HG03159 (cell line): ENCODE measurements around the gene CHAF1B.

Experiments
- ATAC-seq: cut with Tn5 transposase; IDR thresholded peaks from one replicate; pipeline ENCODE4 v1.9.1; 2021; ENCODE audit warnings: mild to moderate bottlenecking, moderate library complexity; ENCODE audit not compliant: unreplicated experiment

CHAF1B gene

DNA sequence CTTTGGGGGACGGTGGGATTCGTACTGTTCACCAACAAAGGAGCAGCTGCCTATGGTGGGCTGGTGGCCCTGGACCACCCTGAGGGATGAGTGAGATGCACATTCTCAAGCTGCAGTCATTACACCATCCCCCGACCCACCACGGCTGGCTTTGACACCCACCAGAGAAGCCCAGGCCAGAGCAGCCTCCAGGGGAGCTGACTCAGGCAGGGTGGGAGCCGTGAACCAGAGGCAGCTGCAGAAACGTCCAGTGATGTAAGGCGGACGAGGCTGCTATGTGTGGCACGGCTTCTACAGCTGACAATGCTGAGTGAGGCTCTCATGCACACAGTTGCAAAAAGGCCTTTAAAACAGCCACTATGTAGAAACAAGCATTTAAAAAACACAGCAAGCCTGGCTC lies 40.1 kb downstream of the CHAF1B start:
- ATAC-seq, result no peak

DNA sequence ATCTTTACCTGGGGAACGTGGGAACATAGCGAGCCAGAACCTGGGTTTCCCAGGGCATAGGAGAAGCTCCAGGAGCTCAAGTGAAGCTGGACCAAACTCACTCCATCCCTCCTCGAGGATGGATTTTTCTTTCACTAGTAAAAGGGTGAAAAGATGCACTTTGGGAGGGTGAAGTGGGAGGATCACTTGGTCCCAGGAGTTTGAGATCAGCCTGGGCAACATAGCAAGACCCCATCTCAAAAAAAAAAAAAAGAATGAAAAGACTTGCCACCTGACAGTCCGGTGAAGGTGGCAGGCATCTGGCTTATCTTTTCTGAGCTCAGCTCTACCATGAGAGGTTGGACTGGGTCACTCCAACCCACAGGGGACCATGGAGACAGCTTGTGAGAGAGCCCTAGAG lies 42.3 kb downstream of the CHAF1B start:
- no peak for ATAC-seq

DNA sequence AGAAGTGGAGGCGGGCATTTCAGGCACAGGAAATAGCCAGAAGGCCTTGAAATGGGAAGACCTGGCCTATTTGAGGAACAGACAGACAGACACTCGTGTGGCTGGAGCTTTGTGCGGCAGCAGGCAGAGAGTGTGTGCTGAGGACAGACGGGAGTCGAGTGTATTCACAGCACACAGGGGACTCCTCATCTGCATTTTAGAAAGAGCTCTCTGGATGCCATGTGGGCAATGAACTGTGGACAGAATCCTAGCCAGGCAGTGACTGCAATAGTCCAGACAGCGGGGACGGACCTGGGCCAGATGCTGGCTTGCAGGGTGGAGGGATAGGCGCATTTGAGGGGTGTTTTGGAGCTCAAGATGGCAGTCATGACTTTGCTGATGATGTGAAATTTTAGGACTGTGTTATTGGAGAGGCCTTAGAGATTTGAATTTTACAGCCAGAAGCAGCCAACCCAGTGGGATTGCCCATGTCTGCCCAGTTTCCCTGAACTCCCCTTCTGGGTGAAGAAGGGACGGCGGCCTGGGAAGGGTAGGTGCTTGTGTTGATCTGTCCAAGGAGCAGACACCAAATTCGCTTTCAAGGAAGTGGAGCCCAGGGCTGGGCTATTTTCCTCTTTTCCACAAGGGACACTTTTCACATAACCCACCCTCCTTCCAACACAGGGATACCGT lies 43.7 kb downstream of the CHAF1B start:
- ATAC-seq, result no peak

DNA sequence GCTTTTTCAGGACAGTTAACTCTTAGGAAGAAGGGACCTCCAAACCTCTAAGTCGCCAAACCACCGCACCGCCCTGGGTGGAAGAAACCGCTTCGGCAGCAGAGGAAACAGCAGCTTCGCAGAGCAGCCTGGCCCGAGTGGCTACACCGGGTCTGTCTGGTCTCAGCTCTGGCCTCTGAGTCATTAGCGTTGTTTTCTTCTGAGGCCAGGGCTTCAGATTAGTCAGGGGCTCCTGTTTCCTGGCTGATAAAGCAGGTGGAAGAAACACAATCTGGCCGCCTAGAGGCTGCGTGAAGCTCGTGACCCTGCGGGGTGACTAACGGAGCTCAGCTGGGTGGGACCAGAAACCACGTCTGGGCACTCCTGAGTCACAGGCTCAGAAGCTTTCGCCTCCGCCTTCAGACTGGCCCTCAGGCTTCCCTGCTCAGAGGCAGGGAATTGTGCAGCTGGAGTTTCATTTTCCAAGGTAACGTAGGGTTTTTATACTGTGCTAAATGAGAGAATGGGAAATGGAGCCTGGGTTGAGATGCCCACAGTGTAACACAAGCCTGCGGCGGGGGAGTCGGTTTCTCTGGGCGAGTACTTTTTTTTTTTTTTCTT lies 44.9 kb downstream of the CHAF1B start:
- ATAC-seq, result peak; percentile 83

DNA sequence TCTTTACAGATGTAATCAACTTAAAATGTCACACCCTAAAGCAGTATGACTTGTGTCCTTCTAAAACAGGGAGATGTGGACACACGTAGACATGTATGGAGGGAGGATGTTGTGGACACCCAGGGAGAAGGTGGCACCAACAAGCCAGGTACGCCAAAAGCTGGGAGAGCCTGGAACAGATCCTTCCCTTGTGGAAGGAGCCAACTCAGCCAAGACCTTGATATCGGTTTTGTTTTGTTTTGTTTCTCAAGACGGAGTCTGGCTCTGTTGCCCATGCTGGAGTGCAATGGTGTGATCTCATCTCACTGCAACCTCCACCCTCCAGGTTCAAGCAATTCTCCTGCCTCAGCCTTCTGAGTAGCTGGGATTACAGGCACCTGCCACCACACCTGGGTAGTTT lies 45.6 kb downstream of the CHAF1B start:
- no peak for ATAC-seq

DNA sequence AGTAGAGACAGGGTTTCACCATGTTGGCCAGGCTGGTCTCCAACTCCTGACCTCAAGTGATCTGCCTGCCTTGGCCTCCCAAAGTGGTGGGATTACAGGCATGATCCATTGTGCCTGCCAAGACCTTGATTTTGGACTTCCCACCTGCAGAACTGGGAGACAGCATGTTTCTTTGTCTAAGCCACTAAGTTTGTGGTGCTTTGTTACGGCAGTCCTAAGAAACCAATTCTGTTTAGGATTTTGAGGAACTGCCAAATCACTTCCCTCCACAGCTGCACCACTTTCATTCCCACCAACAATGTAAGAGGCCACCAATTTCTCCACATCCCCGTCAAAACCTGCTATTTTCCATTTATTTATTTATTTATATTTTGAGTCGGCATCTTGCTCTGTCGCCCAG lies 46.1 kb downstream of the CHAF1B start:
- no peak for ATAC-seq

DNA sequence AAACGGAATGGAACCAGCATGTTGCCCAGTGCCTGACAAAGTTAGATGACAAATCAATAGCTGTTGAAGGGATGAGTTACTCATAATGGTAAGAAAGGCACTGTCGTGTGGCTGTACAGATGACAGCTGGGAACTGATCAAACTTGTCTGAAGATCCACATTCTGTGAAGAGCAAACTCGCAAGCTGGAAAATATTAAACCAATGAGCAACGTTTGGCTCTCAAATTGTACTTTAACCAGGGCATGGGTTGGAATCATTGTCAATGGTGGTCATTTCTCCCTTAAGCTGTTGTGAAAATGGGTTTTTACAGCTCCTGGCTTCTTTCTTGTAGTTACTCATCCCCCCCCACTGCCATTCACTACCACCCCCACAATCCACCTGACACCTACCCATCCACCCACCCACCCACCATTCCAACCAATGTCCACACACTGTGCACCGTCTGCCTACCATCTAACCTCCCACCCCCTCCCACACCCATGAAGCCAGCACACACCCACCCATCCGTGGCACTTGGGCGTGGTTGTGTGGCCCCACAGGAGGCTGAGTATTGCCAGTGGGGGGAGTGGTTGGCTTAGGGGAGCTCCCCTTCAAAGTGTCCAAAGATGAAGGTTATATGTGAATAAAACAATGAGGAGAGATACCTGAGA lies 48.0 kb downstream of the CHAF1B start:
- ATAC-seq, result no peak

DNA sequence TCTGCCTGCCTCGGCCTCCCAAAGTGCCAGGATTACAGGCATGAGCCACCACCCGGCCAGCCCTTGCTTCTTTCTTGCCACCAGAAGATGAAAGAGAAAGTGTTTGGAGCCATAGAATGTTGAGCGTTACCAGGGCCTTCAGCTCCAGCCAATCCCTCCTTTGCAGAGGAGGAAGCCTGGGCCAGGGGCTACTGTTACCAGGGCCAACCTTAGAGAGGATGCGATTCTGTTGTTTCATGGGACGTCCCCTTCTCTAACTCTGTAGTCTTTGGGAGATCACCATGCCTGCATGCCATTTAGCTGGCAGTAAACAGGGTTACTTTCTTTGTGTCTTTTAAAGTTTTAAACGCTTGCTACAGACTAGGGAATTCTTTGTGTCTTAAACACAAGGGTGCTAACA lies 49.0 kb downstream of the CHAF1B start:
- ATAC-seq, result no peak

DNA sequence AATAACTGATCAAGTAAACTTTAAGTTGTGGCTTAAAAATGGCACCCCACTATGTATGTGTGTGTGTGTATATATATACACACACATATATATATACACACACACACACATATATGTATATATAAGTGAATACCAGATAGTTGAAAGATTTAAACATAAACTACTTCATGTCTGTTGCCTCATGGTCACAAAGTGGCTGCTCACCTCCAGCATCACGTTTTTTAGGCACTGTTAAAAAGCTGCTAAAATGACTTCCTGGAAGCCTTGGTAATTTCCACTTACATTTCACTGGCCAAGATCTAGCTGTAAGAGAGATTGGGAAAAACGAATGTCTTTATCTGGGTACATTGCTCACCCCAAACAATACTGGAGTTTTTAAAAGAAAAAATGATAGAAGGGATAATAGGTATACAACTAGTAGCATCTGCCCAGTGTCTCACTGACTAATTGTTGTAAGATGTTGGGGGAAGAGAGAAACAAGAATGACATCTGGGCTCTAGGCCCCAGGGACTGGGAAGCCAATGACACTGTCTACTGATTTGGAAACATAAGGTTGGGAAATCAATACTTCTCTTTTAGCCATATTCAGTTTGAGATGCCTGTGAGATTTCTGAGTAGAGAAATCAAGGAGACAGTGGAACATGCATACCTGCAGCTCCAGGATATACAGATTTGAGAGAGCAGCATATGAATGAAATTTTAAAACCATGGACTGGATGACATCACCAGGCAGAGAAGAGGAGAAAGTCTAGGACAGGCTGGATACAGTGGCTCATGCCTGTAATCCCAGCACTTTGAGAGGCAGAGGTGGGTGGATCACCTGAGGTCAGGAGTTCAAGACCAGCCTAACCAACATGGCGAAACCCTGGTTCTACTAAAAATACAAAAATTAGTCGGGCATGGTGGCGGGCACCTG lies 51.9 kb downstream of the CHAF1B start:
- no peak for ATAC-seq

DNA sequence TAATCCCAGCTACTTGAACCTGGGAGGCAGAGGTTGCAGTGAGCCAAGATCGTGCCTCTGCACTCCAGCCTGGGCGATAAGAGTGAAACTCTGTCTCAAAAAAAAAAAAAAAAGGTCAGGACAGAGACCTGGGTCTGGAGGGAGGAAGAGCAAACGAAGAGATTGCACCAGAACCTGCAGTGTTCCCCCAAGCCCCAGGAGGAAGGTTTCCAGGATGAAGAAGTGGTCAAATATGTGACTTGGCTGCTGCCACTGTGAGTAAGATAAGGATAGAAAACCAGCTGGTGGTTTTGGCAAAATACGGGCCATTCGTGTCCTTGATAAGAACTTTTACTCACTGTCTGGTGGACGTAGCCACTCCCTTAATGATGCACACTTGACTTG lies 52.5 kb downstream of the CHAF1B start:
- no peak for ATAC-seq

DNA sequence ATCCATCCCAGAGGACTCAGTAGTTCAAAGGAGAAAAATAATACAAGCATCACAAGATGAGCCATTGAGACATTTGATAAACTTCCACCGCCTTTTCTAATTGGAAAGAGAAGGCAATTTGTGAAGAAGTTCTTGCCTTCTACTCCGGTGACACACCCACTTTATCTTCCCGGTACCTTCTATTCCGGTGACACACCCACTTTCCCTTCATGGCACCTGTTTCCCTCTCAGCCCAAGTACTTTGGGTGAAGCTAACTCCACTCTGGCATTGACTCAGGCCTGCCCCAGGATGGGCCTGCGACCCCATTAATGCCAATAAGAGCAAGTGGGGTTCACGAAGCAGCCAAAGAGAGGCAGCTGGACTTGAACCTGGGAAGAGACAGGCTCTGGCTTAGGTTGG lies 56.5 kb downstream of the CHAF1B start:
- no peak for ATAC-seq

DNA sequence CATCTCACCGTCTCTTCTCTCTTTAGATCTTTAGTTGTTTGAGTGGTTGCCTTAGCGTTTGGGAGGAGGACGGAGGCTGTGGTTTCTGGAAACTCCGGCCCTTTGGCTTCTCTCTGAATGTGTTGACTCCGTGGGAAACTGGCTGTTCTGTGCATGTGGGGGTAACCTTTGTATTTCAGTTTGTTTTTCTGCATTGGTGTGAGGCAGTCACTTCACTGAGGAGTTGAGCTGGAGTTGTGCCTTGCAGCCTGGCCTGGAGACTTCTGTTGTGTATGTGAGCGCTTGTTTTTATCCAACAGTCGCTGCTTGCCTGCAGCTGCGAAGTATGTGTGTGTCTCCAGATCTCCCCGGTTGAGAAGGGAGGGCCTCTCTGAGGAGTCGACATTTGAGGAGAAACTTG lies 61.1 kb downstream of the CHAF1B start:
- no peak for ATAC-seq

DNA sequence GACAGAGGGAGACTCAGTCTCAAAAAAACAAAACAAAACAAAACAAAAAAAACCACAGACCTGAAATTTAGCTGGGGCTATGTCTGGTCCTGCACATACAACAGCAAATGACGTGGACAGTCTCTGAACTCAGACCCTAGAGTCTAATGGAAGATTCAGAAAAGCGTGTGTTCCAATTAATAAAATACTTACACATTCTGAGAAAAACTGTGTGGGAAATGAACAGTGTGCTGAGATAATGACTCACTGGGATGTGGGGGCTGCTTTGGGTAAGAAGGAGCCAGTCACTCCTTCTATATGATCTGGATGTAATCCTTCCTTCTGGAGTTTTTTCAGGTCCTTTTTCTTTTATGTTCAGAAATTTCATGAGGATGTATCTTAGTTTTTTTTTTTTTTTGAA lies 65.3 kb downstream of the CHAF1B start:
- ATAC-seq, result no peak

DNA sequence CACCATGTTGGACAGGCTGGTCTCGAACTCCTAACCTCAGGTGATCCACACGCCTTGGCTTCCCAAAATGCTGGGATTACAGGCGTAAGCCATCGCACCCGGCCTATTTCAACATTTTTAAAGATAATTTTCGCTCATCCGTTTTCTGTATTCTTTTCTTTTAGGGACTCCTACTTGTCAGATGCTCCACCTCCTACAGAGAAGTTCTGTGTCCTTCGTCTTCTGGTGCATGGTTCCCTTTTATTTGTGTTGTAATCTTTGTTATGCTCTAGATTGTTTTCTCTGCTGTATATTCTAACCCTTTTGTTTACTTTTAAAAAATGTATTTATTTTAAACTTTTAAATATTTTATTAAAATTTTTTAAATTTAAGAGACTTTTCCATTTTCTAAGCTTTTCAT lies 66.3 kb downstream of the CHAF1B start:
- no peak for ATAC-seq

DNA sequence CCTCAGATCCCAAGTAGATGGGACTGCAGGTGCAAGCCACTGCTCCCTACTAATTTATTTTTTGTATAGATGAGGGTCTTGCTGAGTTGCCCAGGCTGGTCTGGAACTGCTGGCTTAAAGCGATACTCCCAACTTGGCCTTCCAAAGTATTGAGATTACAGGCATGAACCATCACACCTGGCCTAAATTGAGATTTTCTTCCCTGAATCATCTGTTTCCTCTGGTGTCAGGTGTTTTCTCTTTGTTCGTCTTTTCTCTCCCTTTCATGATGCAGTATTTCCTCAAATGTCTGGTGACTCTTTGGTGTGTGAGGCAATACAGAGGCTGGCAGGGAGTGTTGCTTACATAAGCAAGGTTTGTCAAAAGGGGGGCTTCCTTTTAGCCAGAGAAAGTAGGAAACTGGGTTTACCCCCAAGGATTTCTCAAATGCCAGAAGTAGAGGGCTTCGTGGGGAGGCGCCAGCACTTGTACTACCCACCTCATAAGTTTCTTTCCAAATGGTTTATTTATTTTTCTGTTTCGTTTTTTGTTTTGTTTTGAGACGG lies 67.2 kb downstream of the CHAF1B start:
- no peak for ATAC-seq

DNA sequence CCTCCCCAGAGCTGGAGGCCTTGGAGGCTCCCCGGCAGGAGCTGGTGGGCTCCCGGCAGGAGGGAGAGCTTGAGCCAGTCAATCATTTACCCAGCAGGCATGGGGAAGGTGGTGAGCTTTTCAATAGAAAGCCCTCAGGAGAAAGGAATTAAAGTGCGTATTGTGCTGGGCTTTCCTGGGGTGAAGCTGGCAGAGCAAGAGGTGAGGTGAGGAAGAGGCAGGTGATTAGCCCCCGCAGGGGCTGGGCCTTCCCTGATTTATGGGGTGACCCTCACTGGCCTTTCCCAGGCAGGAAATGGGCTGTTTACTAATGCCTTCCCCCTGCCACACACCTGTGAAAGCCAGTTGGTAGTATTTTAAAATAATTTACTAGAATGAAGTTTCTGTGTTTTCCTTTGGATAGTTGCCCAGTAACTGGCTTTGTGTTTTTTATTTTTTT lies 68.9 kb downstream of the CHAF1B start:
- no peak for ATAC-seq

DNA sequence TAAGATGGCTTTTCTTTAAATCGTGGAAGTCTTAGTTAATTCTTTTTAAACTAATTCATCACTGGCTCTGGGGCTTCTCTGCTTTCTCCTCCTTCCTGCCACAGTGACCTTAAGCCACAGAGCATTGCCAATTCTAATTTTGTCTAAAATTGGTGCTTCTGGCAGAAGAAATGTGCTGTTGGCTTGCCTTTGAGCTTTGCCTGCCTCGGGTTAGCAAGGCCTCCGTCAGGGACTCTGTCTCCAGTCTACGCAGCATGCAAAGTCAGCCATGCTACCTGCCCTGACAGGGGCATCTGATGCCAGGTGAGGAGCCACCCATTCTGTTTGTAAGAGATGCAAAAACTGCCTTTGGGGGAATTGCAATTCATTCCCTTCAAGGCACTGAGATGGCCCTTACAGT lies 69.5 kb downstream of the CHAF1B start:
- ATAC-seq, result no peak

DNA sequence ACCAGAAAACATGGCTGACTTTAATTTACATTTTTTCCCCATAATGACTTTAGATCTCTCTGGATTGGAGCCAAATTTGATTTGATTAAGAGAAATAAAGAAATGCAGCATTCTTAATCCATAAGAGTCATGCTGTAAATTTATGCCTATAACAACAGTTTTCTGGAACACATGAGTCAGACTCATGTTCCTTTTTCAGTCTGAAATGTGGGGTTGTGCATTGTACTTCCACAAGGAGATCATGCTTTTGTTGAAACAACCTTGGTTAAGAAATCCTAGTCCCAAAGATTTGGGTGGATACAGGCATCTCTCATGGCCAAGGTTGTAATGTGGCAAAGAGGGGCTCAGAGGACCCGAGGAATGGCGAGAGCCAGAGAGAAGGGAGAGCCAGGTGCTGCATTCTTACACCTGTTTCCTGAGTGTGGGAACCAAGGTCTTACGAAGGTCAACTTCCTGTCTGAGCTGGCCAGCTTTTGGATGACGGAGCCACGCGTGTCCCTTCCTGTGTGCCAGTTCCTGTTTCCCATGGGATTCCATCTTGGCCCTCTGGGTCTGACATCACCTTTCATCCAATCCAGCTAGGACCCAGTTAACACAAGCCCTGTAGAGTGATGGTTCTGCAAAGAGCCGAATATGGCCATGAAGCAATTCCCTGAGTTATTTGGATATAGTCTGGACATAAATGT lies 71.7 kb downstream of the CHAF1B start:
- no peak for ATAC-seq

DNA sequence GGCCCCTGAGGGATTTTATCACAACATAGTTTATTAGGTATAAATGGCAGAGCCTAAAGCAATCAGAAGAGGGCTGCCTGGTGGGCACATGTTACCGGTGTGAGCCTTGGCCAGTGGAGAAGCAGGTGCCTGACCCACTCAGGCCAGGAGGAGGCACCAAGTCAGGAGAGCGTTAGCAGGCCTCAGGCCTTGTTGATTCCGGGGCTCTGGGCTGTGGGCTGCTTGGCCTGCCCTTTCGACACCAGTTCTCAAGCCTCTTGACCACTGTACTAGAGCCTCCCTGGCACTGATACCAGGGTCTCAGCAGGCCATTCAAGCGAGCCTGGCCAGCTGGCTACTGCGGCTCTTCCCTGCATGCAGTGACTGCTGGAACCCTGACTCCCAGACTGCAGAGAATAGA lies 73.9 kb downstream of the CHAF1B start:
- ATAC-seq, result no peak

DNA sequence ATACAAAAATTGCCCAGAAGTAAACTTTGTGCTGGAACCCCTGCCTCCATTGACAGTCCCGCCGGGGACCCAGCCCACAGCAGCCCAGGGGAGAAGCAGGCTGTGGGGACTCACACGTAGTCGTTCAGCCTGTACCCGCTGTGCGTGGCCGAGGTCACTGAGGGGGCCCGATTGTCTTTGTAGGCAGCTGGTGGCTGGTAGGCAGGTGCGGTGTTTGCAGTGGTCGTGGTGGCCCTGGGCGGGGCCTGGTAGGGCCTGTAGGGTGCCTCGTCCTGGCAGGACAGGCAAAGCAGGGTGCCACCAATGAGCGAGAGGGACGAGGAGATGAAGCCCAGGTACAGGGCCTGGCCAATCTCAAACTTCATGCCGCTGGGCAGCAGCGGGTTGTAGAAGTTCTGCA lies 75.7 kb downstream of the CHAF1B start:
- no peak for ATAC-seq
